ENCODE data around the gene DAZAP2. TPM values are rescaled to one million over a fixed set of nuclear protein-coding genes. Genes with fewer than 3 reads are reported as not detected.
A peak's percentile ranks its signal among the peaks of the same experiment; 100 is the strongest.

DAZAP2 gene
- total and polyA plus RNA-seq, 2 of the 13 experiments (the other 11 are each of a cell fraction or from before 2014, with no cell fraction given), result 64.5 to 222 TPM

GRCh38 chr12:51238510-51239334 is at the start of gene DAZAP2 (continued):
- TF ChIP-seq CSRNP2 (CRISPR knock-in tag; conservative IDR thresholded peaks at IDR 0.05; ENCODE audit: low read depth) (no peak), ADNP (CRISPR knock-in tag; IDR thresholded peaks at IDR 0.05) (peak; percentile 31; the same call in 1 of the 2 replicates), ZBTB26 (CRISPR knock-in tag; IDR thresholded peaks at IDR 0.05; ENCODE audit: borderline replicate concordance) (no peak), ZNF605 (CRISPR knock-in tag; IDR thresholded peaks at IDR 0.05) (peak; percentile 96), ZNF30 (CRISPR knock-in tag; IDR thresholded peaks at IDR 0.05) (no peak), ZNF280D (CRISPR knock-in tag; IDR thresholded peaks at IDR 0.05) (no peak), ZNF362 (CRISPR knock-in tag; IDR thresholded peaks at IDR 0.05; ENCODE audit: borderline replicate concordance) (peak; percentile 68; the same call in 1 of the 2 replicates), HOXA9 (CRISPR knock-in tag; IDR thresholded peaks at IDR 0.05; ENCODE audit: borderline replicate concordance) (no peak), NCOA5 (CRISPR knock-in tag; IDR thresholded peaks at IDR 0.05) (no peak), ZNF576 (CRISPR knock-in tag; IDR thresholded peaks at IDR 0.05) (no peak), ZNF883 (CRISPR knock-in tag; IDR thresholded peaks at IDR 0.05; ENCODE audit: not compliant biosample characterization) (no peak), ZNF704 (CRISPR knock-in tag; IDR thresholded peaks at IDR 0.05; ENCODE audit: borderline replicate concordance) (peak; percentile 74; the same call in 1 of the 2 replicates), CHCHD3 (CRISPR knock-in tag; IDR thresholded peaks at IDR 0.05) (no peak), BHLHE40 (IDR thresholded peaks at IDR 0.05; ENCODE audit: low read length) (peak; percentile 33), ZNF766 (CRISPR knock-in tag; IDR thresholded peaks at IDR 0.05; ENCODE audit: borderline replicate concordance) (no peak; the same call in none of the 2 replicates), ZNF598 (CRISPR knock-in tag; IDR thresholded peaks at IDR 0.05; ENCODE audit: borderline replicate concordance) (peak; percentile 31; the same call in 1 of the 2 replicates), ATF2 (CRISPR knock-in tag; IDR thresholded peaks at IDR 0.05) (peak; percentile 38; the same call in 1 of the 2 replicates)

Data from HepG2 (cell line).